HepG2 (cell line): ENCODE data around the gene FDPS. TPM values are rescaled to one million over a fixed set of nuclear protein-coding genes. Genes with fewer than 3 reads are reported as not detected.

Experiments used
- FOSL1 ChIP-seq: sonication (generic); formaldehyde crosslinking; IDR thresholded peaks from 2 replicates; pipeline ENCODE4 v1.9.0; 2021; ENCODE audit warnings: missing genetic modification reagents, borderline replicate concordance
- FOXM1 ChIP-seq: sonication (generic); formaldehyde crosslinking; IDR thresholded peaks from 2 replicates; pipeline ENCODE4 v1.5.0; 2020; ENCODE audit warnings: missing genetic modification reagents
- GLI4 ChIP-seq: sonication (generic); formaldehyde crosslinking; IDR thresholded peaks from 2 replicates; pipeline ENCODE4 v1.5.1; 2020; ENCODE audit warnings: missing genetic modification reagents, mild to moderate bottlenecking, moderate library complexity, borderline replicate concordance
- HNRNPK ChIP-seq: fragments of 200-400 bp; formaldehyde crosslinking; IDR thresholded peaks from 2 replicates; pipeline ENCODE4 v1.6.1; 2018; ENCODE audit warnings: low read length, low read depth, moderate library complexity, mild to moderate bottlenecking; ENCODE audit not compliant: poor library complexity, severe bottlenecking
- KLF16 ChIP-seq, 2 experiments: sonication (generic) in 1 of 2; formaldehyde crosslinking in 1 of 2; IDR thresholded peaks; 2 replicates each; pipeline versions ENCODE4 v1.6.1 to v1.8.0; 2016 to 2023; ENCODE audit warnings: missing genetic modification reagents in 2 of 2, missing compliant biosample characterization in 1 of 2
- NAIF1 ChIP-seq: sonication (generic); formaldehyde crosslinking; IDR thresholded peaks from 2 replicates; pipeline ENCODE4 v1.5.0; 2020; ENCODE audit warnings: mild to moderate bottlenecking, missing genetic modification reagents, borderline replicate concordance
- NCOA2 ChIP-seq: sonication (generic); formaldehyde crosslinking; IDR thresholded peaks from 2 replicates; pipeline ENCODE4 v1.8.0; 2022; ENCODE audit warnings: inconsistent platforms
- NR2F1 ChIP-seq, 2 experiments: fragments of 450-650 bp in 1 of 2; formaldehyde crosslinking in 1 of 2; IDR thresholded peaks; 2 replicates each; pipeline versions ENCODE4 v1.5.0 to v1.6.1; 2016 to 2020; ENCODE audit warnings: mild to moderate bottlenecking in 1 of 2, missing compliant biosample characterization in 1 of 2, missing genetic modification reagents in 1 of 2, moderate library complexity in 1 of 2
- RAD51 ChIP-seq: fragments of 450-650 bp; IDR thresholded peaks from 2 replicates; pipeline ENCODE4 v1.6.1; 2016; ENCODE audit warnings: borderline replicate concordance
- TGIF2 ChIP-seq: IDR thresholded peaks from 2 replicates; pipeline ENCODE4 v1.6.1; 2016; ENCODE audit warnings: control low read depth, missing compliant biosample characterization
- TOE1 ChIP-seq: sonication (generic); formaldehyde crosslinking; IDR thresholded peaks from 2 replicates; pipeline ENCODE4 v1.4.0; 2020; ENCODE audit warnings: mild to moderate bottlenecking, missing genetic modification reagents
- U2AF2 ChIP-seq: fragments of 200-400 bp; formaldehyde crosslinking; IDR thresholded peaks from 2 replicates; pipeline ENCODE4 v1.6.1; 2017; ENCODE audit warnings: low read depth, mild to moderate bottlenecking, low read length
- ZFP37 ChIP-seq: sonication (generic); formaldehyde crosslinking; IDR thresholded peaks from 2 replicates; pipeline ENCODE4 v1.4.0; 2020; ENCODE audit warnings: missing genetic modification reagents, borderline replicate concordance
- ZFP41 ChIP-seq: sonication (generic); formaldehyde crosslinking; IDR thresholded peaks from 2 replicates; pipeline ENCODE4 v1.4.0; 2020; ENCODE audit warnings: mild to moderate bottlenecking, missing genetic modification reagents, borderline replicate concordance
- ZNF547 ChIP-seq: sonication (generic); formaldehyde crosslinking; IDR thresholded peaks from 2 replicates; pipeline ENCODE4 v1.5.1; 2020; ENCODE audit warnings: mild to moderate bottlenecking, missing genetic modification reagents
- polyA plus RNA-seq, 8 experiments: library from polyadenylated mRNA; depleted of rRNA in 3 of 8; stranded (reverse) in 7 of 8; unstranded in 1 of 8; fragments of >200 nt; fragmentation: Illumina TruSeq in 4 of 8; extraction: Trizol in 4 of 8; gene quantifications; 2 replicates each; pipeline versions ENCODE4 v1.2.1 to v1.2.3, GENCODE V29; 2011 to 2016; ENCODE audit warnings: low read depth in 4 of 8, missing spikeins in 1 of 8, mixed read lengths in 1 of 8; ENCODE audit not compliant: insufficient read depth in 1 of 8
- total RNA-seq, 5 experiments: library from RNA; depleted of rRNA; stranded (reverse); fragments of >200 nt; fragmentation: Illumina TruSeq; extraction: Trizol; gene quantifications; 2 replicates each; pipeline ENCODE4 v1.2.3, GENCODE V29; 2016; ENCODE audit warnings: low read depth in 1 of 5
- TF ChIP-seq, protein P1 (sequence below): sonication (generic); formaldehyde crosslinking; IDR thresholded peaks from 2 replicates; pipeline ENCODE4 v1.5.0; 2020; ENCODE audit warnings: mild to moderate bottlenecking, low read depth, missing genetic modification reagents, borderline replicate concordance
- TF ChIP-seq, protein P2 (sequence below): IDR thresholded peaks from 2 replicates; pipeline ENCODE4 v1.6.1; 2016; ENCODE audit warnings: low read depth, borderline replicate concordance
- TF ChIP-seq, protein P3 (sequence below): sonication (generic); formaldehyde crosslinking; IDR thresholded peaks from 2 replicates; pipeline ENCODE4 v1.5.0; 2020; ENCODE audit warnings: mild to moderate bottlenecking, missing genetic modification reagents
- TF ChIP-seq, protein P4 (sequence below): sonication (generic); formaldehyde crosslinking; conservative IDR thresholded peaks from 2 replicates; pipeline ENCODE4 v1.4.0; 2020; ENCODE audit warnings: mild to moderate bottlenecking, missing genetic modification reagents, moderate library complexity
- TF ChIP-seq, protein P5 (sequence below): sonication (generic); formaldehyde crosslinking; IDR thresholded peaks from 2 replicates; pipeline ENCODE4 v1.9.0; 2022; ENCODE audit warnings: low read depth, missing genetic modification reagents

FDPS gene
- total and polyA plus RNA-seq, 2 of the 13 experiments (the other 11 are each of a cell fraction or from before 2014, with no cell fraction given) = 264 to 519 TPM

DNA sequence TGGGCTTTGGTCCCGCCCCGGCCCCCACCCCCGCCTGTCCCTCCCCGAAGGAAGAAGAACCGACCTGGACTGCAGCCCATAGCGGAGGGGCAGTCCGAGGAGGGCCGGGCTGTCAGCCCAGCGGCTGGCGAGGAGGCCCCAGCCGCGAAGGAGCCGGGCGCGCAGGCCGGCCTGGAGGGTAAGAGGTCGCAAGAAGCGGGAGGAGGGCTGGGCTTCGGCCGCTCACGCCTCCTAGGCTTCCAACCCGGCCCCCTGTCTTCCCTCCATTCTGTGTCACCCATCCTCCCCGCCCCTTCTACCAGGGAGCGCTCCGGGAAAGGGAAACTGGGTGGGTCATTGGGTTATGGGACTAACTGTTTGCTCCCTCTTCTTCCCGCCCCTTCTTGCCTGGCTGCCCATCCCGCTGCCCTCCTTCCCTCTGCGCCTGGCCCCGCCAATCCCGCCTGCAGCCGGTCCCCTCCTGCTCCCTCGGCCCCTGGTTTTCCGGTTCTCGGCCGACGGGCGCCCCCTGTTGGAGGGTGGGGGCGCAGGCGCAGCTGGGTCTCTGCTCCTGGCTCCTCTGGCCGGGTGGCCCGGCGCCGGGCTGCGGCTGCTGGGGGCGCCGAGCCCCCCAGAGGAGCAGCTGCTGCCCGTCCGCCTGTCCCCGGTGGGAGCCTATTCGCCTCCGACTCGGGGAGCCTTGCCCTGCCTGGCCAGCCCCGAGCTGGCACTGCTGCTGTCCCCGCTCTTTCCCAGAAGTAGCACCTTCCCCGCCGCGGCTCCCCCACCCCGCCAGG, 14.5 kb downstream of the FDPS start (continued):
- TF ChIP-seq, protein P1, sequence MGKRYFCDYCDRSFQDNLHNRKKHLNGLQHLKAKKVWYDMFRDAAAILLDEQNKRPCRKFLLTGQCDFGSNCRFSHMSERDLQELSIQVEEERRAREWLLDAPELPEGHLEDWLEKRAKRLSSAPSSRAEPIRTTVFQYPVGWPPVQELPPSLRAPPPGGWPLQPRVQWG (CRISPR knock-in tag) = no peak
- no peak for TF ChIP-seq ZFP41
- peak in 1 of 2 experiments; percentile 33; a peak in 1 of 4 replicates for TF ChIP-seq NR2F1 (CRISPR knock-in tag; IDR thresholded peaks at IDR 0.05)
- TF ChIP-seq, protein P2, sequence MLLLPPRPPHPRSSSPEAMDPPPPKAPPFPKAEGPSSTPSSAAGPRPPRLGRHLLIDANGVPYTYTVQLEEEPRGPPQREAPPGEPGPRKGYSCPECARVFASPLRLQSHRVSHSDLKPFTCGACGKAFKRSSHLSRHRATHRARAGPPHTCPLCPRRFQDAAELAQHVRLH = peak; percentile 66; the same call in 1 of the 2 replicates
- no peak for TF ChIP-seq NAIF1
- TF ChIP-seq HNRNPK = peak; percentile 50
- no peak for TF ChIP-seq FOSL1 (CRISPR knock-in tag)
- TF ChIP-seq U2AF2 = no peak
- no peak for TF ChIP-seq RAD51
- TF ChIP-seq, protein P3, sequence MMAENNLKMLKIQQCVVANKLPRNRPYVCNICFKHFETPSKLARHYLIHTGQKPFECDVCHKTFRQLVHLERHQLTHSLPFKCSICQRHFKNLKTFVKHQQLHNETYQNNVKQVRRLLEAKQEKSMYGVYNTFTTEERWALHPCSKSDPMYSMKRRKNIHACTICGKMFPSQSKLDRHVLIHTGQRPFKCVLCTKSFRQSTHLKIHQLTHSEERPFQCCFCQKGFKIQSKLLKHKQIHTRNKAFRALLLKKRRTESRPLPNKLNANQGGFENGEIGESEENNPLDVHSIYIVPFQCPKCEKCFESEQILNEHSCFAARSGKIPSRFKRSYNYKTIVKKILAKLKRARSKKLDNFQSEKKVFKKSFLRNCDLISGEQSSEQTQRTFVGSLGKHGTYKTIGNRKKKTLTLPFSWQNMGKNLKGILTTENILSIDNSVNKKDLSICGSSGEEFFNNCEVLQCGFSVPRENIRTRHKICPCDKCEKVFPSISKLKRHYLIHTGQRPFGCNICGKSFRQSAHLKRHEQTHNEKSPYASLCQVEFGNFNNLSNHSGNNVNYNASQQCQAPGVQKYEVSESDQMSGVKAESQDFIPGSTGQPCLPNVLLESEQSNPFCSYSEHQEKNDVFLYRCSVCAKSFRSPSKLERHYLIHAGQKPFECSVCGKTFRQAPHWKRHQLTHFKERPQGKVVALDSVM = no peak
- no peak; the same call in 1 of the 2 replicates for TF ChIP-seq ZFP37 (CRISPR knock-in tag)
- TF ChIP-seq, protein P4, sequence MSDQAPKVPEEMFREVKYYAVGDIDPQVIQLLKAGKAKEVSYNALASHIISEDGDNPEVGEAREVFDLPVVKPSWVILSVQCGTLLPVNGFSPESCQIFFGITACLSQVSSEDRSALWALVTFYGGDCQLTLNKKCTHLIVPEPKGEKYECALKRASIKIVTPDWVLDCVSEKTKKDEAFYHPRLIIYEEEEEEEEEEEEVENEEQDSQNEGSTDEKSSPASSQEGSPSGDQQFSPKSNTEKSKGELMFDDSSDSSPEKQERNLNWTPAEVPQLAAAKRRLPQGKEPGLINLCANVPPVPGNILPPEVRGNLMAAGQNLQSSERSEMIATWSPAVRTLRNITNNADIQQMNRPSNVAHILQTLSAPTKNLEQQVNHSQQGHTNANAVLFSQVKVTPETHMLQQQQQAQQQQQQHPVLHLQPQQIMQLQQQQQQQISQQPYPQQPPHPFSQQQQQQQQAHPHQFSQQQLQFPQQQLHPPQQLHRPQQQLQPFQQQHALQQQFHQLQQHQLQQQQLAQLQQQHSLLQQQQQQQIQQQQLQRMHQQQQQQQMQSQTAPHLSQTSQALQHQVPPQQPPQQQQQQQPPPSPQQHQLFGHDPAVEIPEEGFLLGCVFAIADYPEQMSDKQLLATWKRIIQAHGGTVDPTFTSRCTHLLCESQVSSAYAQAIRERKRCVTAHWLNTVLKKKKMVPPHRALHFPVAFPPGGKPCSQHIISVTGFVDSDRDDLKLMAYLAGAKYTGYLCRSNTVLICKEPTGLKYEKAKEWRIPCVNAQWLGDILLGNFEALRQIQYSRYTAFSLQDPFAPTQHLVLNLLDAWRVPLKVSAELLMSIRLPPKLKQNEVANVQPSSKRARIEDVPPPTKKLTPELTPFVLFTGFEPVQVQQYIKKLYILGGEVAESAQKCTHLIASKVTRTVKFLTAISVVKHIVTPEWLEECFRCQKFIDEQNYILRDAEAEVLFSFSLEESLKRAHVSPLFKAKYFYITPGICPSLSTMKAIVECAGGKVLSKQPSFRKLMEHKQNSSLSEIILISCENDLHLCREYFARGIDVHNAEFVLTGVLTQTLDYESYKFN (CRISPR knock-in tag) = no peak; the same call in 1 of the 2 replicates
- TF ChIP-seq NCOA2 (CRISPR knock-in tag) = 0 out of 2 replicates have a peak, but pooled peaks have one; percentile 30
- no peak for TF ChIP-seq FOXM1 (CRISPR knock-in tag)
- TF ChIP-seq, protein P5, sequence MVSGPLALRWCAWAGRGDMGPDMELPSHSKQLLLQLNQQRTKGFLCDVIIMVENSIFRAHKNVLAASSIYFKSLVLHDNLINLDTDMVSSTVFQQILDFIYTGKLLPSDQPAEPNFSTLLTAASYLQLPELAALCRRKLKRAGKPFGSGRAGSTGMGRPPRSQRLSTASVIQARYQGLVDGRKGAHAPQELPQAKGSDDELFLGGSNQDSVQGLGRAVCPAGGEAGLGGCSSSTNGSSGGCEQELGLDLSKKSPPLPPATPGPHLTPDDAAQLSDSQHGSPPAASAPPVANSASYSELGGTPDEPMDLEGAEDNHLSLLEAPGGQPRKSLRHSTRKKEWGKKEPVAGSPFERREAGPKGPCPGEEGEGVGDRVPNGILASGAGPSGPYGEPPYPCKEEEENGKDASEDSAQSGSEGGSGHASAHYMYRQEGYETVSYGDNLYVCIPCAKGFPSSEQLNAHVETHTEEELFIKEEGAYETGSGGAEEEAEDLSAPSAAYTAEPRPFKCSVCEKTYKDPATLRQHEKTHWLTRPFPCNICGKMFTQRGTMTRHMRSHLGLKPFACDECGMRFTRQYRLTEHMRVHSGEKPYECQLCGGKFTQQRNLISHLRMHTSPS (CRISPR knock-in tag) = peak; percentile 59; the same call in 1 of the 2 replicates
- TF ChIP-seq TOE1 = no peak
- no peak for TF ChIP-seq ZNF547 (CRISPR knock-in tag)
- TF ChIP-seq GLI4 (CRISPR knock-in tag) = no peak
- TF ChIP-seq KLF16 (CRISPR knock-in tag; IDR thresholded peaks at IDR 0.05) = peak in 1 of 2 experiments; percentile 85; a peak in 1 of 4 replicates
- TF ChIP-seq TGIF2 (CRISPR knock-in tag) = 0 out of 2 replicates have a peak, but pooled peaks have one; percentile 20
